ENCODE results near the gene PLAAT4. TPM values are rescaled to one million over a fixed set of nuclear protein-coding genes. Genes with fewer than 3 reads are reported as not detected.

The PLAAT4 gene
- total and polyA plus RNA-seq, 2 donors (not counting 3 experiments of a cell fraction or from before 2014, with no cell fraction given), result 0.95 to 1.7 TPM

DNA sequence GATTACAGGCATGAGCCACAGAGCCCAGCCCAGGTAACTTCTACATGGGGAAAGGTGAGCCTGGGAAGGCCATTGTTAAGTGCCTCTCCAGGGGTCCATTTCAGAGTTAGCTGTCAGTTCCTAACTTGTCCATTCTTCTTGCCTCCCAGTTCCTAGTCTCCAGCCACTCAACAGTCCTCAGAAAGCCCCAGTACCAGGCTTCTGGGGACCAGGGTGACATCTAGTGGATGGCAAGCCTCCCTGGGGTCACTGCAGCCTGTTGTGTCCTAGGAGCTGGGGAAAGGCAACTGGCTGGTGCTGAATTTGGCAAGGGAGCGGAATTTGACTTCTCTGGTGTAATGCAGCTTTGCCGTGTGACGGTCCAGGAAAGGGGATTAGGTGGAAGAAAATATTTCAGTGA, 28.6 kb upstream of the PLAAT4 start:
- H4K20me1 ChIP-seq (replicated peaks; ENCODE audit: control insufficient read depth, extremely low read depth, insufficient read depth, low read length), result no peaks in the 10 kb centered on the region
- H3K9me1 ChIP-seq (replicated peaks; ENCODE audit: control insufficient read depth, extremely low read depth, insufficient read depth, low read length), result no peaks in the 10 kb centered on the region
- H3K27ac ChIP-seq (ENCODE audit: insufficient read depth, low read depth, low read length), result no peak overlapping the region
- H3K4me2 ChIP-seq (ENCODE audit: insufficient read depth, low read length), result no peak overlapping the region
- no peak overlapping the region for H3K4me3 ChIP-seq (replicated peaks in 1 of 3; ENCODE audit: insufficient read depth in 1 of 3, low read depth in 1 of 3, low read length in 3 of 3)
- H3K36me3 ChIP-seq (ENCODE audit: control insufficient read depth in 2 of 2, extremely low read depth in 1 of 2, insufficient read depth in 2 of 2, low read length in 2 of 2), result no peaks in the 10 kb centered on the region
- POLR2A ChIA-PET, result no interaction called here
- CTCF ChIA-PET, result interaction anchor here (0.6 to 4.2 kb wide), 3 partner anchors 29 to 472 kb away, joined by 3 to 18 read pairs (median 4); no protein-coding TSS in a partner anchor
- H3K9ac ChIP-seq (replicated peaks; ENCODE audit: extremely low read depth, insufficient read depth, low read length), result no peak overlapping the region
- intact Hi-C loops (cut with micrococcal nuclease) (no loop called here), dilution Hi-C loops (cut with MboI; ENCODE audit: extremely low pct_ligation_motif_present, low sequenced_read_pairs) (no loop called here)
- no peaks in the 10 kb centered on the region for H3K9me3 ChIP-seq (replicated peaks; ENCODE audit: control insufficient read depth, insufficient read depth, low read length)
- no TSS peak for BruUV-seq (replicated peaks)
- peak; percentile 33 for FAIRE-seq
- H3K79me2 ChIP-seq (ENCODE audit: control insufficient read depth, insufficient read depth, low read length), result no peaks in the 10 kb centered on the region
- H3K27me3 ChIP-seq (ENCODE audit: control insufficient read depth in 2 of 2, insufficient read depth in 2 of 2, low read length in 2 of 2), result peaks cover 0 to 11% of the 10 kb centered on the region in 2 experiments
- no peak overlapping the region for H2AFZ ChIP-seq (ENCODE audit: low read depth, low read length)
- TF ChIP-seq, protein P1, sequence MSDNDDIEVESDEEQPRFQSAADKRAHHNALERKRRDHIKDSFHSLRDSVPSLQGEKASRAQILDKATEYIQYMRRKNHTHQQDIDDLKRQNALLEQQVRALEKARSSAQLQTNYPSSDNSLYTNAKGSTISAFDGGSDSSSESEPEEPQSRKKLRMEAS (IDR thresholded peaks at IDR 0.05; ENCODE audit: insufficient read depth, insufficient read length), result no peak
- TF ChIP-seq, protein P2, sequence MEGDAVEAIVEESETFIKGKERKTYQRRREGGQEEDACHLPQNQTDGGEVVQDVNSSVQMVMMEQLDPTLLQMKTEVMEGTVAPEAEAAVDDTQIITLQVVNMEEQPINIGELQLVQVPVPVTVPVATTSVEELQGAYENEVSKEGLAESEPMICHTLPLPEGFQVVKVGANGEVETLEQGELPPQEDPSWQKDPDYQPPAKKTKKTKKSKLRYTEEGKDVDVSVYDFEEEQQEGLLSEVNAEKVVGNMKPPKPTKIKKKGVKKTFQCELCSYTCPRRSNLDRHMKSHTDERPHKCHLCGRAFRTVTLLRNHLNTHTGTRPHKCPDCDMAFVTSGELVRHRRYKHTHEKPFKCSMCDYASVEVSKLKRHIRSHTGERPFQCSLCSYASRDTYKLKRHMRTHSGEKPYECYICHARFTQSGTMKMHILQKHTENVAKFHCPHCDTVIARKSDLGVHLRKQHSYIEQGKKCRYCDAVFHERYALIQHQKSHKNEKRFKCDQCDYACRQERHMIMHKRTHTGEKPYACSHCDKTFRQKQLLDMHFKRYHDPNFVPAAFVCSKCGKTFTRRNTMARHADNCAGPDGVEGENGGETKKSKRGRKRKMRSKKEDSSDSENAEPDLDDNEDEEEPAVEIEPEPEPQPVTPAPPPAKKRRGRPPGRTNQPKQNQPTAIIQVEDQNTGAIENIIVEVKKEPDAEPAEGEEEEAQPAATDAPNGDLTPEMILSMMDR (IDR thresholded peaks at IDR 0.05; ENCODE audit: extremely low read depth in 1 of 2, insufficient read depth in 1 of 2, low read depth in 1 of 2, low read length in 2 of 2), result peak in 1 of 2 donors; percentile 18
- DNase-seq (ENCODE audit: low read depth, low spot score), result no peak
- H3K4me1 ChIP-seq (ENCODE audit: control insufficient read depth, extremely low read depth, insufficient read depth, low read length), result no peaks in the 10 kb centered on the region

DNA sequence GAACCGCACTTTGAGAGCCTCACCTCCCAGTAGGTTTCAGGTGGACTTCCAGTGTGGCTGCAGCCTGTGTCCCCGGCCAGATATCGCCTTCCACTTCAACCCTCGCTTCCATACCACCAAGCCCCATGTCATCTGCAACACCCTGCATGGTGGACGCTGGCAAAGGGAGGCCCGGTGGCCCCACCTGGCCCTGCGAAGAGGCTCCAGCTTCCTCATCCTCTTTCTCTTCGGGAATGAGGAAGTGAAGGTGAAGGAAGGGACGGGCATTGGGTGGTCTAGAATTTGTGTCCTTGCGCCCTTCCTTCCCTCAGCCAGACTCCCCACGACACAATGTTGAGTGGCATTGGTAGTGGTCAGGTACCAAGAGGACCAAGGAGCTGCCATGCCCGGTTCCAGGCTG, 27.9 kb upstream of the PLAAT4 start:
- Histone ChIP-seq H3K4me3 (replicated peaks in 1 of 3; ENCODE audit: insufficient read depth in 1 of 3, low read depth in 1 of 3, low read length in 3 of 3) (no peak overlapping the region), H3K9me1 (replicated peaks; ENCODE audit: control insufficient read depth, extremely low read depth, insufficient read depth, low read length) (no peaks in the 10 kb centered on the region), H3K27me3 (ENCODE audit: control insufficient read depth in 2 of 2, insufficient read depth in 2 of 2, low read length in 2 of 2) (peaks cover 0 to 11% of the 10 kb centered on the region in 2 experiments), H4K20me1 (replicated peaks; ENCODE audit: control insufficient read depth, extremely low read depth, insufficient read depth, low read length) (no peaks in the 10 kb centered on the region), H2AFZ (ENCODE audit: low read depth, low read length) (no peak overlapping the region), H3K36me3 (ENCODE audit: control insufficient read depth in 2 of 2, extremely low read depth in 1 of 2, insufficient read depth in 2 of 2, low read length in 2 of 2) (no peaks in the 10 kb centered on the region), H3K4me2 (ENCODE audit: insufficient read depth, low read length) (no peak overlapping the region), H3K9ac (replicated peaks; ENCODE audit: extremely low read depth, insufficient read depth, low read length) (no peak overlapping the region), H3K27ac (ENCODE audit: insufficient read depth, low read depth, low read length) (no peak overlapping the region), H3K4me1 (ENCODE audit: control insufficient read depth, extremely low read depth, insufficient read depth, low read length) (no peaks in the 10 kb centered on the region), H3K9me3 (replicated peaks; ENCODE audit: control insufficient read depth, insufficient read depth, low read length) (no peaks in the 10 kb centered on the region), H3K79me2 (ENCODE audit: control insufficient read depth, insufficient read depth, low read length) (no peaks in the 10 kb centered on the region)
- dilution Hi-C loops (cut with MboI; ENCODE audit: extremely low pct_ligation_motif_present, low sequenced_read_pairs) (no loop called here), intact Hi-C loops (cut with micrococcal nuclease) (no loop called here)
- no peak for FAIRE-seq
- ChIA-PET POLR2A (no interaction called here), CTCF (interaction anchor here (0.6 to 4.2 kb wide), 3 partner anchors 9 to 127 kb away, joined by 3 to 18 read pairs (median 3); no protein-coding TSS in a partner anchor)
- no peak for TF ChIP-seq FOS (IDR thresholded peaks at IDR 0.05; ENCODE audit: borderline replicate concordance, insufficient read depth, low read length)
- no TSS peak for BruUV-seq (replicated peaks)
- DNase-seq (ENCODE audit: low read depth, low spot score), result no peak
